ENCODE measurements around the gene ADGRV1.

Gene ADGRV1

GRCh38 chr5:91141642-91142041 is 583.0 kb downstream of the ADGRV1 start:
- no peak overlapping the region for H3K27ac ChIP-seq (ENCODE audit: extremely low read depth, low read depth, low read length)
- ChIA-PET POLR2A (no interaction called here), CTCF (interaction anchor here (1.2 to 1.4 kb wide), 2 partner anchors 17 to 243 kb away, joined by 3 to 9 read pairs; no protein-coding TSS in a partner anchor)
- no peak for TF ChIP-seq ZNF843 (tag by site-specific recombination; IDR thresholded peaks at IDR 0.05)
- TF ChIP-seq ZNF280C (tag by site-specific recombination; IDR thresholded peaks at IDR 0.05) = no peak
- TF ChIP-seq ZNF670 (tag by site-specific recombination; IDR thresholded peaks at IDR 0.05; ENCODE audit: low read depth) = no peak
- TF ChIP-seq ZNF610 (tag by site-specific recombination; IDR thresholded peaks at IDR 0.05; ENCODE audit: borderline replicate concordance) = no peak
- no peak for TF ChIP-seq ZNF16 (tag by site-specific recombination; IDR thresholded peaks at IDR 0.05; ENCODE audit: low read depth)
- no peak for TF ChIP-seq SP3 (tag by site-specific recombination; IDR thresholded peaks at IDR 0.05)
- TF ChIP-seq ZNF132 (tag by site-specific recombination; IDR thresholded peaks at IDR 0.05; ENCODE audit: borderline replicate concordance) = no peak
- no peak for TF ChIP-seq ZNF561 (tag by site-specific recombination; IDR thresholded peaks at IDR 0.05; ENCODE audit: borderline replicate concordance)
- TF ChIP-seq ZNF560 (tag by site-specific recombination; IDR thresholded peaks at IDR 0.05; ENCODE audit: borderline replicate concordance) = no peak
- TF ChIP-seq ZNF664 (tag by site-specific recombination; IDR thresholded peaks at IDR 0.05) = no peak
- TF ChIP-seq PRDM10 (tag by site-specific recombination; IDR thresholded peaks at IDR 0.05) = no peak
- TF ChIP-seq ZNF518A (tag by site-specific recombination; conservative IDR thresholded peaks at IDR 0.05; ENCODE audit: low read depth) = no peak
- TF ChIP-seq SCRT1 (tag by site-specific recombination; IDR thresholded peaks at IDR 0.05; ENCODE audit: borderline replicate concordance) = no peak
- TF ChIP-seq WT1 (tag by site-specific recombination; IDR thresholded peaks at IDR 0.05) = no peak
- TF ChIP-seq GFI1B (tag by site-specific recombination; IDR thresholded peaks at IDR 0.05) = no peak
- TF ChIP-seq ZNF354C (tag by site-specific recombination; IDR thresholded peaks at IDR 0.05; ENCODE audit: borderline replicate concordance, low read depth) = no peak
- no peak for TF ChIP-seq HOXD13 (CRISPR knock-in tag; IDR thresholded peaks at IDR 0.05; ENCODE audit: borderline replicate concordance)
- TF ChIP-seq ZFHX2 (tag by site-specific recombination; conservative IDR thresholded peaks at IDR 0.05) = no peak
- no peak for TF ChIP-seq ZNF133 (tag by site-specific recombination; IDR thresholded peaks at IDR 0.05)
- no peaks in the 10 kb centered on the region for H3K9me3 ChIP-seq (ENCODE audit: control insufficient read depth, insufficient read depth, low read depth, low read length)
- no peak overlapping the region for H3K4me3 ChIP-seq (ENCODE audit: low read depth, low read length)
- H3K4me1 ChIP-seq (ENCODE audit: control insufficient read depth, insufficient read depth, low read length) = peaks cover 10% of the 10 kb centered on the region
- H3K36me3 ChIP-seq (ENCODE audit: control insufficient read depth in 2 of 2, insufficient read depth in 1 of 2, low read length in 2 of 2) = no peaks in the 10 kb centered on the region
